LNCaP clone FGC (cell line): ENCODE results near the gene CREB3L1.
"Not testable (repeated sequence)": the region's sequence is repeated elsewhere in the genome, so short reads cannot be mapped to it uniquely, and the experiment has no call there.

ENCODE experiments used
- DNase-seq: peaks from one replicate; pipeline ENCODE4 v3.0.0-alpha.2; 2011; ENCODE audit warnings: low read depth
- H3K4me3 ChIP-seq: 2 replicates; pipeline ENCODE4 v1.5.1; 2011; ENCODE audit warnings: mild to moderate bottlenecking, low read depth, low read length, control low read depth
- CTCF ChIP-seq: IDR thresholded peaks from 2 replicates; pipeline ENCODE4 v1.5.1; 2012; ENCODE audit warnings: mild to moderate bottlenecking; ENCODE audit not compliant: control insufficient read depth, insufficient read depth; ENCODE audit errors: extremely low read depth

CREB3L1 gene

DNA sequence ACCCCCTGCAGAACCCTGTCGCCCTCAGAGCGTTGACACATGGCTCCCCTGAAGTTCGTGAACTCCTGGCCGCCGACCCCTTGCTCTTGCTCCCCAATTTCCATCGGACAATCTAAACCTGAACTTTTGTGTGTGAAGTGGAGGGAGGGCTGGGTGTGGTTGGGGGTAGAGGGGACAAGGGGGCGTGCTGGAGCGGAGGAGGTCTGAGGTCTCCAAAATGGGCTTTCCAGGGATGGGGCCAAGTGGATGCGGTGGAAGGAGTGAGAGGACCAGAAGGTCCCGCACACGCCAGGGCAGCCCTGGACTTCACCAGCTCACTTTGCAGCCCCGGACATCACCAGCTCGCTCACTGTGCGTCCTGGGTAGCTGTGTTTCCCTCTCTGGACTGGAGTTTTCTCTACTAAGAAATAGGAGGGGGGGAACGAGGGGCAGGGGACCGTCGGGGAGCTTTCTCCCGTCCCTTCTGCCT is 18.6 kb downstream of the CREB3L1 start:
- no peak overlapping the region for H3K4me3 ChIP-seq
- no peak for DNase-seq
- TF ChIP-seq CTCF, result no peak

DNA sequence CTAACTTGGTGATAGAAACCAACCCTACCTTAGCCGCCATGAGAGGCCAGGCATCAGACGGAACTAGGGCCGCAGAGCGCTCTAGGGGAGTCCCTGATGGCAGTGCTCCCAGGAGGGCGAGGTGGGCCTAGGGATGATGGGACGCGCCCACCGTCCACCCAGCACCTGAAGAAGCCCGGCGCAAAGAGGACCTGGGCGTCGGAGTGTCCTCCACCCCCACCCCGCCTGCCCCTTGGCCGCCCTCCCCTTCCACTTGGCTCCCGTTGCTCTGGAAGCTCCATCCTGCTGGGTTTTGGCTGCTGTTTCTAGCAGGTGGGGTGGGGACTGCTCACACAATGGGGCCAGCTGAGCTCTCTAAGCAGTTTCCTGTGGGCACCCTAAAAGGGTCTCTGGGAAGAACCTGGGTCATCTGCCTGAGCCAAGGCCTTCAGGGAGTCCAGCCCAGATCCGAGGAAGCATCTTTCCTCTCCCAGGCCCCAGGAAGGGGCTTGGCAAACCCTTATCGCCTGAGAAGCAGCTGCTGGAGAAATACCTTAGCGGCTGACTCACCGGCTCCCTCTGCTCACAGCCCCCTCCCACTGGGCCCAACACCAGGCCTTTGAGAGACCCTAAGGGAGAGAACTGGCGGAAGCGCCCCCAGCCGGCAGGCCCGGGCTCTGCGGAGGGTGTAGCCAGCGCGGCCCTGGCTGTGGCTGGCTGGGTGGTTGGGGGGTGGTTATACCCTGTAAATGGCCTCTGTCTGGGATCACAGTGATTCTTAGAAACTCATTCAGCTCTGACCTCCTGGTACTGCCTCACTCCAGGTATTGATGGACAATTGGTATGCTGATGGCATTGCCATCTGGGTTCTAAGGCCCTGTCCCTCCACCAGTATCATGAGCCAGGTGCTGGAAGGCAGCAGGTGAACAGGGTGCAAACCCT is 19.3 kb downstream of the CREB3L1 start:
- no peak overlapping the region for H3K4me3 ChIP-seq
- TF ChIP-seq CTCF, result no peak
- no peak for DNase-seq

GRCh38 chr11:46298699-46299433 is 21.4 kb downstream of the CREB3L1 start:
- H3K4me3 ChIP-seq, result no peak overlapping the region
- DNase-seq, result no peak
- no peak for TF ChIP-seq CTCF

- DNase-seq, result no peak
- TF ChIP-seq CTCF, result no peak
- H3K4me3 ChIP-seq, result no peak overlapping the region
These were observed 22.0 kb downstream of the CREB3L1 start for GRCh38 chr11:46299451-46299961.

DNA sequence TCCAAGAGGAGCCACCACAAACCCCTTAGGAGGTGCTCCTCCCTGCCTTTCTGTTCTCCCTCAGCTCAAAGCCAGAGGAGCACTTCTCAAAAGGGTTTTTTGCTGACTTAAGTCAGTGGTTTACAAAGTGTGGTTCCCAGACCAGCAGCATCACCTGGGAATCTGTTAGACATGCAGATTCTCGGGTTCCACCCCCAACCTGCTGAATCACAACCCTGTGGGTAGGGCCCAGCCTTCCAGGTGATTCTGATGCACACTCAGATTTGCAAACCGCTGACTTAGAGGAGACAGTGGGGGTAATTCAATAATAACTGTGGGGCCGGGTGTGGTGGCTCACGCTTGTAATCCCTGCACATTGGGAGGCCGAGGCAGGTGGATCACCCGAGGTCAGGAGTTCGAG is 22.8 kb downstream of the CREB3L1 start:
- DNase-seq, result no peak
- no peak overlapping the region for H3K4me3 ChIP-seq
- no peak for TF ChIP-seq CTCF

- H3K4me3 ChIP-seq, result no peak overlapping the region
- TF ChIP-seq CTCF, result no peak
- DNase-seq, result no peak
These were observed 25.4 kb downstream of the CREB3L1 start for GRCh38 chr11:46302866-46303265.

GRCh38 chr11:46304036-46304435 is 26.6 kb downstream of the CREB3L1 start:
- DNase-seq, H3K4me3 ChIP-seq: not testable (repeated sequence)
